GM18873 (cell line): ENCODE results near the gene YPEL1.

ENCODE experiments used
- ATAC-seq: cut with Tn5 transposase; IDR thresholded peaks from one replicate; pipeline ENCODE4 v1.9.1; 2021; ENCODE audit warnings: mild to moderate bottlenecking, moderate library complexity, moderate number of reproducible peaks; ENCODE audit not compliant: unreplicated experiment, low FRiP score

Gene YPEL1

GRCh38 chr22:21735200-21736083, at the start of gene YPEL1:
Gene YPEL1 (minus strand): TSS chr22:21735794. CDS start chr22:21710744, 25,050 bp downstream.
- ATAC-seq = peak; percentile 62

GRCh38 chr22:21780259-21780658, 44.7 kb upstream of the YPEL1 start:
- ATAC-seq = no peak

GRCh38 chr22:21779444-21779843, 43.9 kb upstream of the YPEL1 start:
- ATAC-seq = no peak

- no peak for ATAC-seq
Observed at GRCh38 chr22:21778705-21779363, 43.2 kb upstream of the YPEL1 start.

GRCh38 chr22:21771631-21771976, 36.0 kb upstream of the YPEL1 start:
- no peak for ATAC-seq

- no peak for ATAC-seq
Observed at GRCh38 chr22:21768435-21768834, 32.8 kb upstream of the YPEL1 start.

- no peak for ATAC-seq
Observed at GRCh38 chr22:21766691-21767462, 31.3 kb upstream of the YPEL1 start.

GRCh38 chr22:21765909-21766529, 30.4 kb upstream of the YPEL1 start:
- no peak for ATAC-seq

- no peak for ATAC-seq
Observed at GRCh38 chr22:21764038-21764804, 28.6 kb upstream of the YPEL1 start.

GRCh38 chr22:21762712-21763581, 27.4 kb upstream of the YPEL1 start:
- ATAC-seq = no peak

- no peak for ATAC-seq
Observed at GRCh38 chr22:21761994-21762680, 26.5 kb upstream of the YPEL1 start.

- no peak for ATAC-seq
Observed at GRCh38 chr22:21761086-21761485, 25.5 kb upstream of the YPEL1 start.

- no peak for ATAC-seq
Observed at GRCh38 chr22:21760640-21761039, 25.0 kb upstream of the YPEL1 start.

GRCh38 chr22:21759646-21760376, 24.2 kb upstream of the YPEL1 start:
- ATAC-seq = no peak

- ATAC-seq = no peak
Observed at GRCh38 chr22:21759093-21759492, 23.5 kb upstream of the YPEL1 start.

- no peak for ATAC-seq
Observed at GRCh38 chr22:21758091-21758864, 22.7 kb upstream of the YPEL1 start.

- no peak for ATAC-seq
Observed at GRCh38 chr22:21755851-21756284, 20.3 kb upstream of the YPEL1 start.
